ENCODE data around the gene KCTD20. TPM values are rescaled to one million over a fixed set of nuclear protein-coding genes. Genes with fewer than 3 reads are reported as not detected.

KCTD20 gene
- total RNA-seq, 4 donors from 2014 or later, result 31.0 to 130 (median 46.4) TPM

DNA sequence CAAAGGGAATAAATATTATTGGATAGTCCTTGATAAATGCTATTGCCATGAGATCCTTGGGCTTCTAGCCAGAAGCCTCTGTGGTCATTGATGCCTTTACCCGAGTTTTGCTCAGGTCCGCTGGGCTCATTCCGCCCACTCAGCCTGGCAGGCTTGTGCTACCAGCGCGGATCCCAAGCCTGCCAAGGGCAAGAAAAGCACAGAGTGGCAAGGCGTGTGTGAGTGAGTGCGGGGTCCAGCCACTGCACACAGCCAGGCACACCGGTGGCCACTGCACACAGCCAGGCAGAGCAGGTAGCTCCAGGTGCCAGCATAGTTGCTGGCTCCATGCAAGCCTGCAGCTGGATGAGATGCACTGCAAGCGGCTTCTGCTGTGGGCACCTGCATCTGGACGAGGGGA lies 65.7 kb downstream of the KCTD20 start:
- H3K36me3 ChIP-seq, result no peaks in the 10 kb centered on the region
- TF ChIP-seq, protein P1, sequence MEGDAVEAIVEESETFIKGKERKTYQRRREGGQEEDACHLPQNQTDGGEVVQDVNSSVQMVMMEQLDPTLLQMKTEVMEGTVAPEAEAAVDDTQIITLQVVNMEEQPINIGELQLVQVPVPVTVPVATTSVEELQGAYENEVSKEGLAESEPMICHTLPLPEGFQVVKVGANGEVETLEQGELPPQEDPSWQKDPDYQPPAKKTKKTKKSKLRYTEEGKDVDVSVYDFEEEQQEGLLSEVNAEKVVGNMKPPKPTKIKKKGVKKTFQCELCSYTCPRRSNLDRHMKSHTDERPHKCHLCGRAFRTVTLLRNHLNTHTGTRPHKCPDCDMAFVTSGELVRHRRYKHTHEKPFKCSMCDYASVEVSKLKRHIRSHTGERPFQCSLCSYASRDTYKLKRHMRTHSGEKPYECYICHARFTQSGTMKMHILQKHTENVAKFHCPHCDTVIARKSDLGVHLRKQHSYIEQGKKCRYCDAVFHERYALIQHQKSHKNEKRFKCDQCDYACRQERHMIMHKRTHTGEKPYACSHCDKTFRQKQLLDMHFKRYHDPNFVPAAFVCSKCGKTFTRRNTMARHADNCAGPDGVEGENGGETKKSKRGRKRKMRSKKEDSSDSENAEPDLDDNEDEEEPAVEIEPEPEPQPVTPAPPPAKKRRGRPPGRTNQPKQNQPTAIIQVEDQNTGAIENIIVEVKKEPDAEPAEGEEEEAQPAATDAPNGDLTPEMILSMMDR (IDR thresholded peaks at IDR 0.05), result no peak
- no peak for TF ChIP-seq POLR2A (IDR thresholded peaks at IDR 0.05)

DNA sequence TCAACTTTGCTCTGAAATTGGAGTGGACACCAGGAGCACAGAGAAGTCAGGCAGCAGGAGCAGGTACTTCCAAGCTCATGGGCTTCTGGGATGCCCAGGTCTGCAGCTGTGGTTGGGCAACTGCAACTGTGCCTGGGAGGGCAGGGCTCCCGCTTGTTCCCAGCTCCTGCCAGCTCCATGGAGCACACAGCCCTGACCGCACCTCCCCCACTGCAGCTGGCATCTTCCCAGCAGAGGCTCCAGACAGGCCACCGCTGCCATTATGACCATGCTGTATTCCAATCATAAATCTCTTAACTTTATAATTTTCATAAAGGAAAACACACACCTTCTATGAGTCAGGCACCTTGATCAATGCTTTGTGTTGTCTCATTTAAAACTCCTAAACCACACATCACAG lies 67.6 kb downstream of the KCTD20 start:
- no peaks in the 10 kb centered on the region for H3K36me3 ChIP-seq
- H3K4me1 ChIP-seq, result no peaks in the 10 kb centered on the region
- no peak overlapping the region for H3K4me3 ChIP-seq
- no peak overlapping the region for H3K27ac ChIP-seq
- intact Hi-C loops (cut with DNase I; ENCODE audit: low total_unique reads), result no loop called here
- TF ChIP-seq, protein P1 (IDR thresholded peaks at IDR 0.05), result no peak
- no peak for TF ChIP-seq POLR2A (IDR thresholded peaks at IDR 0.05)
- DNase-seq, result no peak
- H3K9me3 ChIP-seq, result no peaks in the 10 kb centered on the region
- H3K27me3 ChIP-seq, result no peaks in the 10 kb centered on the region

More for the DNA sequence above, 65.7 kb downstream of the KCTD20 start:
- intact Hi-C loops (cut with DNase I; ENCODE audit: low total_unique reads), result no loop called here
- no peak for DNase-seq
- Histone ChIP-seq H3K27me3 (no peaks in the 10 kb centered on the region), H3K27ac (no peak overlapping the region), H3K4me1 (no peaks in the 10 kb centered on the region), H3K4me3 (no peak overlapping the region), H3K9me3 (no peaks in the 10 kb centered on the region)

DNA sequence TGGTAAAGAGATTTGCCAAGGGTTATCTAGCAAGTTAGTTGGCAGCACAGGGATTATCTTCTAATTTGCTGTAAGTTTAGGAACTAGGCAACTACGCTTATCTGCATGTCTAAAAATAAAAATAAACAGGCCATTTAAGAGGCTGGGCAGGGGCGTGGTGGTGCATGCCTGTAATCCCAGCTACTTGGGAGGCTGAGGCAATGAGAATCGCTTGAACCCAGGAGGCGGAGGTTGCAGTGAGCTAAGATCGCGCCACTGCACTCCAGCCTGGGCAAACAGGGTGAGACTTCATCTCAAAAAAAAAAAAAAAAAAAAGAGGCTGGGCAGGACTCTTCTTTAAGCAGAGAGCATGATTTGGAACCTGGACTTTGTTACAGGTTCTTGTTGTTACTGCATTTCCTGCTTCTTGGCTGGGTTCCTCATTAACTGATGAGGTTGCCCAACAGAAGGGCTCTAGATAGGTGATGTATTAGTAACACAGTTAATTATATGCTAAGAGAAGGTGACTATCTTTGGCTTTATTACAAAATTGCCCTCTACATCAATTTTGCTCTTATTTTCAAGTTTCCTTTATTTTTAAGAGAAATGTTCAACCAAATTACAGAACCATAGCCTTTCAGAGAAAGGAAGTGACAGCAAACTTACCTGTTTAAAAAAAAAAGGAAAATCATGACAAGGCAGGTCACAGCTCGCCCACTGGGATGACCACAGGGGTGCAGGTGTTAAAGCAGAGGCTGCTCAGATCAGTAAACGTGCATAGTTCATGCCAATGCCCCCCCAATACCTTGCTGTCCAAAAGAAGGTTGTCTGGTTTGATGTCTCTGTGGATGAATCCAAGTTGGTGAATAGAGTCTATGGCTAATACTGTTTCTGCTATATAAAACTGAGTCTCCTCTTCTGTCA lies 72.0 kb downstream of the KCTD20 start:
- Histone ChIP-seq H3K9me3 (no peaks in the 10 kb centered on the region), H3K36me3 (no peaks in the 10 kb centered on the region), H3K27me3 (no peaks in the 10 kb centered on the region), H3K4me3 (no peak overlapping the region), H3K27ac (no peak overlapping the region), H3K4me1 (no peaks in the 10 kb centered on the region)
- intact Hi-C loops (cut with DNase I; ENCODE audit: low total_unique reads), result no loop called here
- no peak for DNase-seq
- TF ChIP-seq, protein P1 (IDR thresholded peaks at IDR 0.05), result no peak
- no peak for TF ChIP-seq POLR2A (IDR thresholded peaks at IDR 0.05)

DNA sequence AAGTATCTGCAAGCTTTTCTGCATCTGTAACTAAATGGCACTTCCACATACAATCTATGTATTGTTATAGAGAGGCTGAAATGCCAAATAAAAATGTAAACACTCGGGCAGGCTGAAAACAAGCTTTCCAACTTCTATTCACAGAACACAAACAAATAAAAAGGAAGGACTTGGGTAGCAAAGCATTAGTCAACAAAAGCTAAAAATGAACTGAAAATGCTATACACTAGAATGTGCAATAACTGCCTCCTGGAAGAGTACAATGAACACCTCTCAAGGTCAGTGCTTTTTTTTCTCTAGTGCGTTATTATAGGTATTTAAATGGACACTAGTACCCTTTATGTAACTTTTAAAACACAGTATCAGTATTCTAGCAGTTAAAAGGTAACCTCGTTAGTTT lies 73.0 kb downstream of the KCTD20 start:
- DNase-seq, result no peak
- H3K4me3 ChIP-seq, result no peak overlapping the region
- no peaks in the 10 kb centered on the region for H3K27me3 ChIP-seq
- intact Hi-C loops (cut with DNase I; ENCODE audit: low total_unique reads), result no loop called here
- no peak overlapping the region for H3K27ac ChIP-seq
- H3K4me1 ChIP-seq, result no peaks in the 10 kb centered on the region
- H3K9me3 ChIP-seq, result no peaks in the 10 kb centered on the region
- H3K36me3 ChIP-seq, result no peaks in the 10 kb centered on the region
- TF ChIP-seq POLR2A (IDR thresholded peaks at IDR 0.05), result no peak
- TF ChIP-seq, protein P1 (IDR thresholded peaks at IDR 0.05), result no peak

DNA sequence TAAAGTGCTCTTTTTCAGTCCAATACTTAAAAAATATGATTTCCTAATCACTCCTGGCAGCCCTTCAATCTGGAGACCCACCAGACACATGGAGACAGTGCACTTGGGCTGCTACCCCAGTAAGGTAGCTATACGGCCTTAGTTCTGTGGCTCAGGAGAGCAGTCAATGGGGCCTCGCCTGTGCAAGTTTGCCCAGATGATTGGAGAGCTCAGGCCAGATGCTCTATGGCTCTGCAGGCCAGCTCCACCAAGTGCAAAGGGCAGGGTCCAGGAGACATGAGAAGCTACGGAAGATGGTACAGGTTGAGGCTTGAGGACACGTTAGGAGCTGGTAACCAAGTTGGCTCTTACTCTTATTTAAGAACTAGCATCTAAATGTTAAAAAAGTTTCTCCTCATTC lies 73.8 kb downstream of the KCTD20 start:
- H3K36me3 ChIP-seq, result no peaks in the 10 kb centered on the region
- intact Hi-C loops (cut with DNase I; ENCODE audit: low total_unique reads), result no loop called here

More for the DNA sequence above, 73.8 kb downstream of the KCTD20 start:
- Histone ChIP-seq H3K27me3 (no peaks in the 10 kb centered on the region), H3K9me3 (no peaks in the 10 kb centered on the region), H3K27ac (no peak overlapping the region), H3K4me1 (no peaks in the 10 kb centered on the region), H3K4me3 (no peak overlapping the region)
- no peak for TF ChIP-seq POLR2A (IDR thresholded peaks at IDR 0.05)
- TF ChIP-seq, protein P1 (IDR thresholded peaks at IDR 0.05), result no peak
- DNase-seq, result no peak
